NB4 (cell line): ENCODE measurements around the gene ARHGAP24.

Experiments used
- DNase-seq: peaks from one replicate; pipeline ENCODE4 v3.0.0; 2010; ENCODE audit warnings: low read depth
- H3K4me3 ChIP-seq: one replicate; pipeline ENCODE4 v1.5.1; 2011; ENCODE audit warnings: mild to moderate bottlenecking, low read depth, low read length, moderate library complexity
- MYC ChIP-seq: IDR thresholded peaks from 2 replicates; pipeline ENCODE4 v1.6.1; 2011; ENCODE audit warnings: low read depth, low read length
- POLR2A ChIP-seq: IDR thresholded peaks from 2 replicates; pipeline ENCODE4 v1.6.1; 2011; ENCODE audit warnings: mild to moderate bottlenecking; ENCODE audit not compliant: insufficient read length; ENCODE audit errors: extremely low read depth
- TF ChIP-seq, protein P1 (sequence below): IDR thresholded peaks from one replicate; pipeline ENCODE4 v1.5.1; 2012; ENCODE audit warnings: low read depth, low read length
- TF ChIP-seq, protein P2 (sequence below): IDR thresholded peaks from 2 replicates; pipeline ENCODE4 v1.6.1; 2011; ENCODE audit warnings: low read depth, low read length

The ARHGAP24 gene

DNA sequence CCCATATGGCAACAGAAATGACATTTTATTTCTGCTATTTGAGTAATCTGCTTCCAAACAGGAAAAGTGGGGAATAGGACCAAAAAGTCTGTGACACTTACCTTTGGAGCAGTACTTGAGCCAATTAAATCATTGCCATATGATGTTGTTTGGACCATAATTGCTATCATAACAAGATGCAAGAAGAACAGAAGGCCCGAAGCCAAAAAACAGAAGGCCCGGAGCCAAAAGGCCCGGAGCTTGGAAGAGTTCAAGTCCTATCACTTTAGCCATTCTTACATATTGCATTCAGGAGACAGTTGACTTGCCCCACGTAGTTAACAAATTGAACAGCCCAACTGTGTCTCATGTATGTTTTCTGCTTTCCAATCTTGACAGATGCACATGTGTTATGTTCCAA, 285.6 kb downstream of the ARHGAP24 start:
- TF ChIP-seq MYC = no peak
- no peak for TF ChIP-seq POLR2A
- TF ChIP-seq, protein P1, sequence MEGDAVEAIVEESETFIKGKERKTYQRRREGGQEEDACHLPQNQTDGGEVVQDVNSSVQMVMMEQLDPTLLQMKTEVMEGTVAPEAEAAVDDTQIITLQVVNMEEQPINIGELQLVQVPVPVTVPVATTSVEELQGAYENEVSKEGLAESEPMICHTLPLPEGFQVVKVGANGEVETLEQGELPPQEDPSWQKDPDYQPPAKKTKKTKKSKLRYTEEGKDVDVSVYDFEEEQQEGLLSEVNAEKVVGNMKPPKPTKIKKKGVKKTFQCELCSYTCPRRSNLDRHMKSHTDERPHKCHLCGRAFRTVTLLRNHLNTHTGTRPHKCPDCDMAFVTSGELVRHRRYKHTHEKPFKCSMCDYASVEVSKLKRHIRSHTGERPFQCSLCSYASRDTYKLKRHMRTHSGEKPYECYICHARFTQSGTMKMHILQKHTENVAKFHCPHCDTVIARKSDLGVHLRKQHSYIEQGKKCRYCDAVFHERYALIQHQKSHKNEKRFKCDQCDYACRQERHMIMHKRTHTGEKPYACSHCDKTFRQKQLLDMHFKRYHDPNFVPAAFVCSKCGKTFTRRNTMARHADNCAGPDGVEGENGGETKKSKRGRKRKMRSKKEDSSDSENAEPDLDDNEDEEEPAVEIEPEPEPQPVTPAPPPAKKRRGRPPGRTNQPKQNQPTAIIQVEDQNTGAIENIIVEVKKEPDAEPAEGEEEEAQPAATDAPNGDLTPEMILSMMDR = no peak
- TF ChIP-seq, protein P2, sequence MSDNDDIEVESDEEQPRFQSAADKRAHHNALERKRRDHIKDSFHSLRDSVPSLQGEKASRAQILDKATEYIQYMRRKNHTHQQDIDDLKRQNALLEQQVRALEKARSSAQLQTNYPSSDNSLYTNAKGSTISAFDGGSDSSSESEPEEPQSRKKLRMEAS = no peak
- no peak for DNase-seq
- H3K4me3 ChIP-seq = no peak overlapping the region

DNA sequence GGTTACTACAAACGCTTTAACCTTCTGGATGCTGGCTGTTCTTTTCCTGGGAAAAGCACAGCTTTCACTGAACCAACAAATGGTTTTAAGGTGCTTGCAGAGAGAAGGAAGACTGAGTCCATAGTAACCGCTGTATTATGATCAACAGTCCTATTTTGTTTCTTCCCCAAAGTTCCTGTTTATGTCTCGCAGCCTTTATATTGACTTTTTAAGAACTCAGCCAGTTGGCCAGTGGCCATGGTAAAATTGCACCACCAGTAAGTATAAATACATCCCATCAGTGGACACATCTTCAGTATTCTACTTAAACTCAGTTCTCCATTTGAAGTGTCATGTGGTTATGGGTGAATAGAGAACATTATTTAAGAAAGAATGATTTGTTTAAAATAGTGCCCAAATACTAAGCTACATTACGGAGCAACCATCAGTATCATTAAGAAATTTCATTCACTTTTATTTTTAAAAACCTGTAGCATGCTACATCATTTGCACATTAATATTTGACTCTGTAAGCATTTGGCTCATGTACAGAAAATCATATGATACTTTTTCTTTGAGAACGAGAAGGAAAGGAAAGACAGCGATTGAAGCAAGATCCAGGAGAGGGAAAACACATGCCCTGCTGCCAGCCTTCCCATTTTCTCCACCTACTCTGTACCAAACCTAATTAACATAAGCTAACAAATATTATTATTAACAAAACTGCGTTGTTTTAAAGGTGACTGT, 287.0 kb downstream of the ARHGAP24 start:
- no peak for TF ChIP-seq MYC
- TF ChIP-seq, protein P2 = no peak
- TF ChIP-seq, protein P1 = no peak
- TF ChIP-seq POLR2A = no peak
- H3K4me3 ChIP-seq = no peak overlapping the region
- no peak for DNase-seq

DNA sequence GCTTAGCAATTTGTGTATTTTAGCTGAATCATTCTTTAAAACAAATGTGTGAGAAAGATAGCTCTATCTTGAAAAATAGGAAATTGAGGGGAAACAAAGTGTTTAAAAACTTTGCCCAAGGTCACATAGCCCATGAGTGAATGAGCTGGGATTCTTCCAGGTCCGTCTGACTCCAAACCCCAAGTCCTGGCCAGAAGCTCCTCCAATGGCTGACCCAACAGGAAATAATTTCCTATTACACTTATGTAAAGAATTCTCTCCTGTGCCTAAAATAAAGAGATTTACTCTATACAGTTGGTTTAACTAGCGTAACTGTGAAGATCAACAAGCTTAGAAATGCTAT, 287.6 kb downstream of the ARHGAP24 start:
- H3K4me3 ChIP-seq = no peak overlapping the region
- DNase-seq = no peak
- TF ChIP-seq MYC = no peak
- no peak for TF ChIP-seq POLR2A
- TF ChIP-seq, protein P2 = no peak
- TF ChIP-seq, protein P1 = no peak

DNA sequence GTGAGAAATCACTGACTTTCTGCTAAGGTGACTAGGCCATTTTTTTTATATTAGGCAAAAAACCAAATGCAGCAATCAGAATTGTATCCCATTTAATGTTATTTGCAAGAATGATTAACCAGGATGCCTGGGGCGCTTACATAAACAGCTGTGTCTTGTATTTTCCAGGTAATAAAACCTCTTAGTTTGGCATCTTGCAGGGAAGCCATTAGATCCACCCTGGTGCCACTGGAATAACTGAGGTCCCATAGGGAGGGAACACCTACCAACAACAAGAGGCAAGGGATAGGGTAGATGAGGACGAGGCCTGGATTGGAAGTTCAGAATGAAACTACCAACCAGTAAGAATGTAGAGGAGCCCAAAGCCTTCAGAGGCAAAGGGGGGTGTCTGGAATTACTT, 288.3 kb downstream of the ARHGAP24 start:
- no peak for TF ChIP-seq POLR2A
- TF ChIP-seq, protein P1 = no peak
- no peak for TF ChIP-seq MYC
- TF ChIP-seq, protein P2 = no peak
- DNase-seq = no peak
- H3K4me3 ChIP-seq = no peak overlapping the region

DNA sequence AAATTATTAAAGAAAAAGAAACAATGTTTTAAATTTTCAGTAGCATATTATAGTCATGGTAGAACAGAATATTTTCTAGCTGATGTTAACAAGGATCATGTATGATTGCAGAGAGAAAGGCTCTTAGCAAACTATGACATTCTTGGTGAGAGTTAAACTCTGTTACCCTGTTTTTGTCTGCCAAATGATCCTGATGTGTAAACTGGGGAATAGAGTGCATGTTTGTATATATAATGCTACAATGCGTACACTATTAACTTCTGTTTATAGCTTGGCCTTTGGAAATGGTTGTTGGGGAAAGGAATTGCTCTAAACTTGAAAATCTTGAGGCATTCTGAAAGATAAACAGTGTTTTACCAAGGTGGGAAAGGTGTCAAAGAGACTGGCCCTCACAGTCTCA, 292.7 kb downstream of the ARHGAP24 start:
- no peak overlapping the region for H3K4me3 ChIP-seq
- TF ChIP-seq POLR2A (no peak), MYC (no peak)
- TF ChIP-seq, protein P1 = no peak
- TF ChIP-seq, protein P2 = no peak
- DNase-seq = no peak
